Stimulated activated CD4-positive, alpha-beta T cell treated with anti-CD3 and anti-CD28 coated beads, Interleukin-12 subunit alpha, Interleukin-12 subunit beta, amount 100 ng/mL, for 48 hours (primary cell): ENCODE results near the gene SPTBN5.
A peak's percentile ranks its signal among the peaks of the same experiment; 100 is the strongest.

Experiments used
- DNase-seq, 3 donors: peaks; one replicate each; pipeline ENCODE4 v3.0.0-alpha.2; 2020; ENCODE audit warnings: low read depth in 2 of 3, low spot score in 1 of 3

SPTBN5 gene

GRCh38 chr15:41893422-41894250 is at the start of gene SPTBN5:
SPTBN5 (minus strand) TSS chr15:41894053; CDS start chr15:41893497, 556 bp downstream.
- no peak for DNase-seq

GRCh38 chr15:41942886-41943285 is 49.0 kb upstream of the SPTBN5 start:
- DNase-seq: no peak

GRCh38 chr15:41941644-41942415 is 48.0 kb upstream of the SPTBN5 start:
- DNase-seq: no peak

GRCh38 chr15:41940441-41940857 is 46.6 kb upstream of the SPTBN5 start:
- peak in 2 of 3 donors; percentile 43 to 58 for DNase-seq

GRCh38 chr15:41939986-41940385 is 46.1 kb upstream of the SPTBN5 start:
- no peak for DNase-seq

- no peak for DNase-seq
Measured at GRCh38 chr15:41937568-41937923, 43.7 kb upstream of the SPTBN5 start.

- peak; percentile 64 to 77 (median 75) for DNase-seq
Measured at GRCh38 chr15:41936649-41937567, 43.1 kb upstream of the SPTBN5 start.

GRCh38 chr15:41936155-41936554 is 42.3 kb upstream of the SPTBN5 start:
- DNase-seq: no peak

- peak in 2 of 3 donors; percentile 25 to 28 for DNase-seq
Measured at GRCh38 chr15:41935566-41936020, 41.7 kb upstream of the SPTBN5 start.

- peak in 2 of 3 donors; percentile 55 to 61 for DNase-seq
Measured at GRCh38 chr15:41934843-41935242, 41.0 kb upstream of the SPTBN5 start.

GRCh38 chr15:41933771-41934170 is 39.9 kb upstream of the SPTBN5 start:
- no peak for DNase-seq

GRCh38 chr15:41933326-41933725 is 39.5 kb upstream of the SPTBN5 start:
- no peak for DNase-seq

- no peak for DNase-seq
Measured at GRCh38 chr15:41932511-41933289, 38.8 kb upstream of the SPTBN5 start.

GRCh38 chr15:41932101-41932500 is 38.2 kb upstream of the SPTBN5 start:
- no peak for DNase-seq

GRCh38 chr15:41930867-41931222 is 37.0 kb upstream of the SPTBN5 start:
- no peak for DNase-seq

- DNase-seq: no peak
Measured at GRCh38 chr15:41930221-41930866, 36.5 kb upstream of the SPTBN5 start.

- DNase-seq: no peak
Measured at GRCh38 chr15:41928637-41929620, 35.1 kb upstream of the SPTBN5 start.

- DNase-seq: no peak
Measured at GRCh38 chr15:41928100-41928499, 34.2 kb upstream of the SPTBN5 start.

- DNase-seq: no peak
Measured at GRCh38 chr15:41927536-41927935, 33.7 kb upstream of the SPTBN5 start.
